NOMO-1 treated with dmso at 0.1 percent for 144 hours (cell line): Measurements from ENCODE around the gene GMDS.

Experiments used
- DNase-seq: peaks from one replicate; lab custom pipeline; 2025; ENCODE audit not compliant: unreplicated experiment; lab: John Stamatoyannopoulos, UW

GMDS gene

DNA sequence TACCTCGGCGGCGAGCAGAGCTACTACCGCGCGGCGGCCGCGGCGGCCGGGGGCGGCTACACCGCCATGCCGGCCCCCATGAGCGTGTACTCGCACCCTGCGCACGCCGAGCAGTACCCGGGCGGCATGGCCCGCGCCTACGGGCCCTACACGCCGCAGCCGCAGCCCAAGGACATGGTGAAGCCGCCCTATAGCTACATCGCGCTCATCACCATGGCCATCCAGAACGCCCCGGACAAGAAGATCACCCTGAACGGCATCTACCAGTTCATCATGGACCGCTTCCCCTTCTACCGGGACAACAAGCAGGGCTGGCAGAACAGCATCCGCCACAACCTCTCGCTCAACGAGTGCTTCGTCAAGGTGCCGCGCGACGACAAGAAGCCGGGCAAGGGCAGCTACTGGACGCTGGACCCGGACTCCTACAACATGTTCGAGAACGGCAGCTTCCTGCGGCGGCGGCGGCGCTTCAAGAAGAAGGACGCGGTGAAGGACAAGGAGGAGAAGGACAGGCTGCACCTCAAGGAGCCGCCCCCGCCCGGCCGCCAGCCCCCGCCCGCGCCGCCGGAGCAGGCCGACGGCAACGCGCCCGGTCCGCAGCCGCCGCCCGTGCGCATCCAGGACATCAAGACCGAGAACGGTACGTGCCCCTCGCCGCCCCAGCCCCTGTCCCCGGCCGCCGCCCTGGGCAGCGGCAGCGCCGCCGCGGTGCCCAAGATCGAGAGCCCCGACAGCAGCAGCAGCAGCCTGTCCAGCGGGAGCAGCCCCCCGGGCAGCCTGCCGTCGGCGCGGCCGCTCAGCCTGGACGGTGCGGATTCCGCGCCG, 634.7 kb downstream of the GMDS start:
- DNase-seq = no peak

DNA sequence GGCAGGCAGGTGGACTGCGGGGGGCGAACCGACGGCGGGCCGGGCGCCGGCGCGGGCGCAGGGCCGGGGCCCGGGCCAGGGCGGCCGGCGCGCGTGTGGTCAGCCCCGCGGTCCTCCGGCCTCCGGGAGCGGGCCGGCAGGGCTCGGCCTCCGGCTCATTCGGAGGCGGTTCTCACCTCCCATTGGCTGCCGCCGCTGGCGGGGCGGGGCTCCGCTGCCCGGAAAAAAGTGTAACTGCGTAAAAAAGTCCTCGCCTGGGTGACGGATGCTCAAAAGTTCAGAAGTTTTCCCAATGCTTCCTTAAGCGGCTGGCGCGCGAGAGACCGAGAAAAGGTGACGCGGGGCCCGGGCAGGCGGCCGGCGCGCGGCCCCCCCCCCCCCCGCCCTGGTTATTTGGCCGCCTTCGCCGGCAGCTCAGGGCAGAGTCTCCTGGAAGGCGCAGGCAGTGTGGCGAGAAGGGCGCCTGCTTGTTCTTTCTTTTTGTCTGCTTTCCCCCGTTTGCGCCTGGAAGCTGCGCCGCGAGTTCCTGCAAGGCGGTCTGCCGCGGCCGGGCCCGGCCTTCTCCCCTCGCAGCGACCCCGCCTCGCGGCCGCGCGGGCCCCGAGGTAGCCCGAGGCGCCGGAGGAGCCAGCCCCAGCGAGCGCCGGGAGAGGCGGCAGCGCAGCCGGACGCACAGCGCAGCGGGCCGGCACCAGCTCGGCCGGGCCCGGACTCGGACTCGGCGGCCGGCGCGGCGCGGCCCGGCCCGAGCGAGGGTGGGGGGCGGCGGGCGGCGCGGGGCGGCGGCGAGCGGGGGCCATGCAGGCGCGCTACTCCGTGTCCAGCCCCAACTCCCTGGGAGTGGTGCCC, 635.5 kb downstream of the GMDS start, which contains the start of gene FOXC1:
Gene FOXC1, plus strand, starts transcription at position 268 of the 849 bp plus-strand sequence. Its CDS starts 531 bp downstream, at position 799.
- peak; percentile 75 for DNase-seq

DNA sequence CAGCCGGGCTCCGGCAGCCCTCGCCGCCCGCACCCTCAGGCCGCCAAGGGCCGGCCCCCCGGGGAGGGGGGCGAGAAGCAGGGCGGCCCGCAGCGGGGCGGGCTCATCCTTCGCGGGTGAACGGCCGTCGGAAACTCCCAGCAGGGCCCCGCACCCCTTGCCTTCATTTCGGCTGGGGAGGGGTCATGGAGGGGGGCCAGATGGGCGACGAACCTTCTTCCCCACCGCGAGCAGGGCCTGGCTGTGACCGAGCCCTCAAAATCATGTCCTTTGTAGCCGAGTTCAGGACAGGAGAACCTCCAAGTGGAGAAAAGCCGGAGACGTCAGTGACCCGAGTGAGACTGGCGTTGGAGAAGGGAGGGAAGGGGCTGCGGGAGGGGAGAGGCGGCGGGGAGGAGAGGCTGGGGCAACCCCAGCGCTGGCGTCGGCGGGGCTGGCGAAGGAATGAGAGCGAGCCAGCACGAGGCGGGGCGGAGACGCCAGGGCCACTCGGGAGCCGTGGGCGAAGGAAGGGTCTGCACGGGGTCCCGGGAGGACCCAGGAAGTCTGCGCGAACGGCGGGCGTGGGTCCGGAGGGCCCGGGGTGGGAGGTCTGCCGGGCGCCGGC, 636.3 kb downstream of the GMDS start:
- DNase-seq = no peak

DNA sequence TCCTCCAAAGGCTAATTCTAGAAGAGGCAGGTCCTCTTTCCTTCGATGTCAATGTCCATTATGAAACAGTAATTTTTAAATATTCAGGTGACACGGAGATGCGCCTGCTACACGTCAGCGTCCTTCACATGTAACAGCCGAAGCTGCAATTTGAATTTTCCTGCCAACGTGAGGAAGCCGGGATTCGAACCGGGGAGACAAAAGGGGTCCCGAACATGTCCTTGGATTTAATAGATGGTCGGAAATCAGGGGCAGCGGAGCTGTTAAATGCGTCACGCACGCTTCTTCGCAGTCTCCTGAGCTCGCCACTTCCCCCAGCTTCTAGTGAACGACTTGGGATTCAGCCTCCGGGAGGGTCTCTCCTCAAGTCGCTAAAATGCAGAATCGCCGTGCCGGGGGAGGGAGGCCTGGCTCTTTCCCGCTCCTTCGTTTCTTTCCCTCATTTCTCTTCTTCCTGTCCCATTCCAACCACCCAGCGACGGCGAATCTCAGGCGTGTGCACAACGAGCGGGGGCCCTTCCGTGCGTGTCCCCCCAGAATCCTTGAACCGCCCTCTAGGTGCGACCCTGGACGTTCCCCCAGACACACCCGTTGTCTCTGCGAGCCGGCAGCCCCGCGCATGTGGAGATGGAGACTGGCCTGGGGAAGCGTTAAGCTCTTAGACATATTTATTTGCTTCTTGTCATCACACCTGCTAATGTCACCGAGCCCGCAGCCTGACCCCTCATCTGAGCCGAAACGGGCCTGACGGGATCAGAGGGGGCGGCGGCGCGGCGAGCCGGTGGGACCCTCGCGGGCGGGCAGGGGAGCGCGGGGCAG, 637.0 kb downstream of the GMDS start:
- no peak for DNase-seq

DNA sequence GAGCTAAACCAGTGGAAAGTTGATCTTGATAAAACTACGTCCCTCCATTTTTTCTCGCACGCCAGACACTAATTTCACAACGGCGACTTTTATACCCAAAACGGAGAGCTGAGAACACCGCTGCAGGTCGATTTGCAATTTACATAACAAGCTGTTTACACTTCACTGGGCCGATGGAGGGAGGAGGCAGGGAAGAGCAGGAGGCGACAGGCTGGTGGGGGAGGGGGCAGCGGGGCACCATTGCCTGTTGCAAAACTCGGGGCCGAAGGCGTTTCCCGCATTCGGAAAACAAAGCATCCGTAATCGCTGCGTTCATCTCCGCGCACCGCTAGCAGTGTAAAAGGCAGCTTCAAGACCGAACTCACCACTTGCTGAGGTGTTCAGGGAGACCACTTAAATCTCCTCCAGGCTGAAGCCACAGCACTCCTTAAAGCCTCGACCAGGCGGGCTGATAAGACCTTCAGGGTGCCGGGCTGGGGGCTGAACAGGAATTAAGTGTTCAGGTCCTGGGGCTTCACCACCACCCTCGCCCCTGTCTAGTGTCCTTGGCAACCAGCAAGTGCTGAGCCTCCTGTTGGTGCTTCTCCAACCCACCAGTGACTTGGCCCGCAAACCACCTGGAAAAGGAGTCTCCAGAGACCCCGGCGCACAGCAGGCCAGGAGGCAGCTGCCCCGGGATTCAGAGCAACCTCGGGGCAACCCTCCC, 637.7 kb downstream of the GMDS start:
- DNase-seq = no peak

GRCh38 chr6:1606780-1607515, 638.5 kb downstream of the GMDS start:
- no peak for DNase-seq

DNA sequence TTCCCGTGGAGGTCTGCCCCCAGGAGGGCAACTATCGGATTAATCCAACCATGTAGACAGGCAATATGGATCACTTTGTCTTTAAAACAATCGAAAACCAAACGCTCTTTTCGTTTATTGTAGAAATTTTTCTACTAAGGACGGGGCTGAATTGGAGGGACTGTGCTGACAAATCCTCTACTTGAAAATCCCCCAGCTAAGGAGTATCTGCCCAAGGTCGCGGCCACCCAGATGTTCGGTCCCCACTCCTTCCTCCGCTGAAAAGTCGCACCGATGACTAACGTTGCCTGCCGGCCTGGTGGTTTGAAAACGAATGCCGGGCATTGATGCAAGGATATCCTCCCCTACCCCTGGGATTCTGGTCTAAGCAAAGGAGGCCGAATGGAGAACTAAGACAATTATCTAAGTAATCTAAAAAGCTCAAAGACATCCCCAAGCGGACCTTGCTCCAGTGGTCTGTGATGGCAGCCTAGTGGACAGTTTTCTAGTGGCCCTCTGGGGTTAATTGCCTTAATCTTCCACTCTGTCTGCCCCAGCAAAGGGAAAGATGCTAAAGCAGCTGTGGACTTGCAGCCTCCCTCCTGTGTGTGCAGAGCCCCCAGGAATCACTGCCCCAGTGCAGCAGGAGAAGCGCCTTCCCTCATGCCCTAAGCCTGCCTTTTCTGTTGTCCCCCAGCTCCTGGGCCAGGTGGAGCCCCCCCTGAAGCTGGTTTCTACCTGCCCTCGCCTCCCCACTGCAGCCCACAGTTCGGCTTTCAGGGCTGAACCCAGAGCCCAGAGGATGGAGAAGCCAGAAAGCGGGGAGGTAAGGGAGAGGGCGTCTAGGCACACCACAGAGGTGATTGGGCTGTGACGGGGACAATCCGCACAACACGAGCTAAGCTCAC, 639.3 kb downstream of the GMDS start:
- no peak for DNase-seq

DNA sequence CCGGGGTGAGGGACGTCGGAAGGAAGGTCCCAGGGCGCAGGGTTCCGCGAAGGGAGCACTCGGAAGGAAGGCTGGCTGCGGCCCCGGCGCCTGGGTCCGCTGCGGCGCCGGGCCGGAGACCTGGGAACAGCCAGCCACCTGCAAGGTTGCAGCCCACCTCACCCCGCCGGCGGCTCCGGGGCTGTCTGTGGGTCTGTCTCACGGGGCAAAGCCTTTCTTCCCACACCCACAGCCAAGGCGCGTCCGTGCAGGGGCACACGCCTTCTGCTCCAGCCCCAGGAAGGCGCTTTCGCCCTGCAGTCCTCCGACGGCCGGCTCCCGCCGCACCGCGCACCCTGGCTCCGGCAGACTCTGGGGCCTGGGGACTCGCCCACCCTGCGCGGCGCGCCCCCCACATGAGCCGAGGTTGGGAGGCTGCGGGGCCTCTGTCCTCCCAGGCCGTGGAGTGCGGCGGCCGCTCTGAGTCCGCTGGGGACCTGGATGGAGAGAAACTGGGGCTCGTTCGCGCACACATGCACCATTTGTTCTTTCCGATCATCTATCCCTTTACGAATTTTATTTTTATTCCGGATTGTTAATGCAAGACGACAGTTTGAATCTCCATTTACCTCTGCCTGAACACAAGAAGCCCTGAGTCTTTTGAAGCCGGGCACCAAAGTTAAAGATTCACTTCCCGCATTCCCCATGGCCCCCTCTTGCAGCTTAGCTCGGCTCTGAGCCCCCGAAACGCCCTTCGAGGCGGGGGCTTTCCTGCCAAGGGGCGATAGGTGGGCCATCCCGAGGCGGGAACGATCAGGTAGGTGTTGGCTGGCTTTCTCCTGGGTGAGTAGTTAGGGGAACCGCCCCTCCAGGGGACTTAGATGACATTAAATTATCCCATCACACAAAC, 640.2 kb downstream of the GMDS start:
- no peak for DNase-seq

- DNase-seq = peak; percentile 40
These were observed 641.0 kb downstream of the GMDS start for GRCh38 chr6:1604158-1605003.

DNA sequence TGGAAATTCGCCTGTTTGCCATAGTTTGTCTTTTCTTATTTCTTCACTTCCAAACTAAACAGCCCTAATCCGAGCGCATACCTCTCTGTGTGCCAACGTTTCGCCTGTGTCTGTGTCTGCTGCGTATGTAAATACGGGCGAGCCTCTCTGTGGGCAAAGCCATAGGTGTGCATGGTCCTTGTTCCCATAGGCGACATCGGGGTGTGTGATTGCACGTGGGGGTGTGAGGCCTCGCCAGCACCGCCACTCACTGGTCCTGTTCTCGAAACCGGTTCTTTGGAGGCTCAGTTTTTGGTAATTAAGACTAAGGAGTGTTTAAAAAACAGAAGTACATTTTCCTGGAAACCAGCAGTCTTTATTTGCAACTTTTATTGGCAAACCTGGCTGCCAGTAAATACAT, 641.7 kb downstream of the GMDS start:
- no peak for DNase-seq

DNA sequence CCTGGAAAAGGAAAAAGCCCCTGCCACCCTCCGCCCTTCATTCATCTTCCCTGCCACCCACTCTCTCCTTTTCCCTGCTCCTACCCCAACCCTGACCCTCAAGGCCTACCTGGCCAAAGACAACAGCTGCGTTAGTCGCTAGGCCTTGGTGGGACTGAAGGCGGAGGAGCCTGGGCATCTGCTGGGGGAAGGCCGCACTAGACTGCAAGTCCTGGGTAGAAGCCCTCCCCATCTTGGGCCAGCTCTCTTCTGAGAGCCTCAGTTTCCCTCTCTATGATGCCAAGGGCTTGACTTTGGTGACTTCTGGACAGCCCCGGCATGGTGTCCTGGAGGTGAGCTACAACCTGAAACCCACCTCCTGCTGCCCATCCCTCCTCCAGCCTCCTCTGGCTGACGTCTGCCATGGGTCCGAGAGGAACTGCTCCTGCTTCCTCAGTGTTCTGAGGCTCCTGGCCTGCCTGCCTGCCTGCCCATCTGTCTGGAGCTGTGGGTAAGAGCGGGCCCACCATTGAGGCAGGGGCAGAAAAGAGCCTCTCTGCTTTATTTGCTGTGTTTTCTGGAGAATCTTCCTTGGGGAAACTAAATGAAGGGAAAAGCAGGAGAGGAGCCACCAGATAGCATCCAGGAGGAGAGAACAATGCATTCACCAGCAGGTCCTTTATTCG, 643.2 kb downstream of the GMDS start:
- no peak for DNase-seq

- DNase-seq = no peak
These were observed 644.0 kb downstream of the GMDS start for GRCh38 chr6:1601158-1602048.

GRCh38 chr6:1600764-1601157, 644.6 kb downstream of the GMDS start:
- DNase-seq = no peak

GRCh38 chr6:1600063-1600763, 645.2 kb downstream of the GMDS start:
- DNase-seq = no peak
